ENCODE data around the gene LRCH4. TPM values are rescaled to one million over a fixed set of nuclear protein-coding genes. Genes with fewer than 3 reads are reported as not detected.
"Not testable (repeated sequence)": the region's sequence is repeated elsewhere in the genome, so short reads cannot be mapped to it uniquely, and the experiment has no call there.

Gene LRCH4
- total RNA-seq, 2 donors from 2014 or later, result 99.8 to 131 TPM

- DNase-seq (ENCODE audit: low spot score) (no peak), ATAC-seq (ENCODE audit: insufficient number of reproducible peaks, low FRiP score, low read depth) (no peak)
- Histone ChIP-seq H3K4me1 (ENCODE audit: control insufficient read depth in 1 of 2, low read depth in 2 of 2) (peaks cover 8 to 14% of the 10 kb centered on the region in 2 donors), H3K9me3 (no peaks in the 10 kb centered on the region), H3K27me3 (replicated peaks; ENCODE audit: insufficient read depth) (no peaks in the 10 kb centered on the region), H3K4me3 (no peak overlapping the region), H3K36me3 (peaks cover 13% of the 10 kb centered on the region), H3K27ac (no peak overlapping the region)
- TF ChIP-seq CTCF (IDR thresholded peaks at IDR 0.05), result no peak
Observed at GRCh38 chr7:100567031-100567730, 18.7 kb downstream of the LRCH4 start.

- Histone ChIP-seq H3K4me1 (ENCODE audit: control insufficient read depth in 1 of 2, low read depth in 2 of 2) (peaks cover 8 to 14% of the 10 kb centered on the region in 2 donors), H3K4me3 (no peak overlapping the region), H3K27ac (no peak overlapping the region), H3K27me3 (replicated peaks; ENCODE audit: insufficient read depth) (no peaks in the 10 kb centered on the region), H3K9me3 (no peaks in the 10 kb centered on the region), H3K36me3 (peaks cover 17% of the 10 kb centered on the region)
- ATAC-seq (ENCODE audit: insufficient number of reproducible peaks, low FRiP score, low read depth), result no peak
- DNase-seq (ENCODE audit: low spot score), result no peak
- TF ChIP-seq CTCF (IDR thresholded peaks at IDR 0.05), result no peak
Observed at GRCh38 chr7:100566018-100566531, 19.9 kb downstream of the LRCH4 start.

- peaks cover 17% of the 10 kb centered on the region for H3K36me3 ChIP-seq
- DNase-seq (ENCODE audit: low spot score) (no peak), ATAC-seq (ENCODE audit: insufficient number of reproducible peaks, low FRiP score, low read depth) (no peak)
- no peak overlapping the region for H3K27ac ChIP-seq
- H3K27me3 ChIP-seq (replicated peaks; ENCODE audit: insufficient read depth), result no peaks in the 10 kb centered on the region
- no peaks in the 10 kb centered on the region for H3K9me3 ChIP-seq
- TF ChIP-seq CTCF (IDR thresholded peaks at IDR 0.05), result no peak
- H3K4me1 ChIP-seq (ENCODE audit: control insufficient read depth in 1 of 2, low read depth in 2 of 2), result peaks cover 6 to 9% of the 10 kb centered on the region in 2 donors
- no peak overlapping the region for H3K4me3 ChIP-seq
Observed at GRCh38 chr7:100565133-100565571, 20.8 kb downstream of the LRCH4 start.

- peaks cover 17% of the 10 kb centered on the region for H3K36me3 ChIP-seq
- H3K4me1 ChIP-seq (ENCODE audit: control insufficient read depth in 1 of 2, low read depth in 2 of 2); H3K27me3 ChIP-seq (replicated peaks; ENCODE audit: insufficient read depth); H3K4me3 ChIP-seq; DNase-seq (ENCODE audit: low spot score); H3K9me3 ChIP-seq; H3K27ac ChIP-seq; ATAC-seq (ENCODE audit: insufficient number of reproducible peaks, low FRiP score, low read depth): not testable (repeated sequence)
Observed at GRCh38 chr7:100564405-100564804, 21.5 kb downstream of the LRCH4 start.

- Histone ChIP-seq H3K9me3 (no peaks in the 10 kb centered on the region), H3K4me1 (ENCODE audit: control insufficient read depth in 1 of 2, low read depth in 2 of 2) (no peaks in the 10 kb centered on the region), H3K36me3 (peaks cover 17% of the 10 kb centered on the region), H3K27me3 (replicated peaks; ENCODE audit: insufficient read depth) (no peaks in the 10 kb centered on the region), H3K4me3 (no peak overlapping the region), H3K27ac (no peak overlapping the region)
- peak; percentile 58 for DNase-seq (ENCODE audit: low spot score)
- ATAC-seq (ENCODE audit: insufficient number of reproducible peaks, low FRiP score, low read depth), result no peak
- peak; percentile 95 for TF ChIP-seq CTCF (IDR thresholded peaks at IDR 0.05)
Observed at GRCh38 chr7:100563809-100564400, 22.0 kb downstream of the LRCH4 start.
